ENCODE results near the gene STX4.

GRCh38 chr16:31029272-31029671 is 4.1 kb upstream of the STX4 start:
- TF ChIP-seq, protein P1, sequence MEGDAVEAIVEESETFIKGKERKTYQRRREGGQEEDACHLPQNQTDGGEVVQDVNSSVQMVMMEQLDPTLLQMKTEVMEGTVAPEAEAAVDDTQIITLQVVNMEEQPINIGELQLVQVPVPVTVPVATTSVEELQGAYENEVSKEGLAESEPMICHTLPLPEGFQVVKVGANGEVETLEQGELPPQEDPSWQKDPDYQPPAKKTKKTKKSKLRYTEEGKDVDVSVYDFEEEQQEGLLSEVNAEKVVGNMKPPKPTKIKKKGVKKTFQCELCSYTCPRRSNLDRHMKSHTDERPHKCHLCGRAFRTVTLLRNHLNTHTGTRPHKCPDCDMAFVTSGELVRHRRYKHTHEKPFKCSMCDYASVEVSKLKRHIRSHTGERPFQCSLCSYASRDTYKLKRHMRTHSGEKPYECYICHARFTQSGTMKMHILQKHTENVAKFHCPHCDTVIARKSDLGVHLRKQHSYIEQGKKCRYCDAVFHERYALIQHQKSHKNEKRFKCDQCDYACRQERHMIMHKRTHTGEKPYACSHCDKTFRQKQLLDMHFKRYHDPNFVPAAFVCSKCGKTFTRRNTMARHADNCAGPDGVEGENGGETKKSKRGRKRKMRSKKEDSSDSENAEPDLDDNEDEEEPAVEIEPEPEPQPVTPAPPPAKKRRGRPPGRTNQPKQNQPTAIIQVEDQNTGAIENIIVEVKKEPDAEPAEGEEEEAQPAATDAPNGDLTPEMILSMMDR (IDR thresholded peaks at IDR 0.05 in 4 of 5, conservative IDR thresholded peaks at IDR 0.05 in 1 of 5), result no peak
- TF ChIP-seq POLR2A (IDR thresholded peaks at IDR 0.05), result no peak
